HG03442 (cell line): ENCODE data around the gene KCNMB3.

Experiments used
- ATAC-seq: cut with Tn5 transposase; IDR thresholded peaks from one replicate; pipeline ENCODE4 v1.9.1; 2021; ENCODE audit warnings: mild to moderate bottlenecking, moderate library complexity; ENCODE audit not compliant: unreplicated experiment

The KCNMB3 gene

GRCh38 chr3:179200790-179201189 lies 50.1 kb downstream of the KCNMB3 start:
- no peak for ATAC-seq

- no peak for ATAC-seq
These were observed 54.2 kb downstream of the KCNMB3 start for GRCh38 chr3:179196700-179197099.

- ATAC-seq: peak; percentile 67
These were observed 54.8 kb downstream of the KCNMB3 start for GRCh38 chr3:179196098-179196497.

- no peak for ATAC-seq
These were observed 56.0 kb downstream of the KCNMB3 start for GRCh38 chr3:179194931-179195330.
